Measurements from ENCODE around the gene CAPZB.

Gene CAPZB

DNA sequence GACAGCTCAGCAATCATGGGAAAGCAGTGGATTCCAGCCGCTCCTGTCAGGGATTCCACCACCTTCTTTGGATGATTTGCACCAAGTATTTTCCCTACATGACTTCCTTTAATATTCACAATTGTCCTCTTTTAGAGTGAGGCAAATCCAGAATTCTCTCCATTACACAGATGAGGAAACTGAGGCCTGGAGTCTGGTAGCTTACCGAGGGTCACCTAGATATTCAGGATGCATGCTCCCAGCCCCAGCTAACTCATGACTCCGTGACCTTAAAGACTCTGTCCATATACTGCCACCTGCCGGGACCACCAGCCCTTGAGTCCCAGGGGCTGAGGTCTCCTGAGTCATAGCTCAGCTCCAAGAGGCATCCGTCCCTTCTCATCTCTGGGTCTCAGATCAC, 80.6 kb downstream of the CAPZB start:
- DNase-seq = no peak

- DNase-seq = no peak
Measured at GRCh38 chr1:19403256-19403655, 82.1 kb downstream of the CAPZB start.

DNA sequence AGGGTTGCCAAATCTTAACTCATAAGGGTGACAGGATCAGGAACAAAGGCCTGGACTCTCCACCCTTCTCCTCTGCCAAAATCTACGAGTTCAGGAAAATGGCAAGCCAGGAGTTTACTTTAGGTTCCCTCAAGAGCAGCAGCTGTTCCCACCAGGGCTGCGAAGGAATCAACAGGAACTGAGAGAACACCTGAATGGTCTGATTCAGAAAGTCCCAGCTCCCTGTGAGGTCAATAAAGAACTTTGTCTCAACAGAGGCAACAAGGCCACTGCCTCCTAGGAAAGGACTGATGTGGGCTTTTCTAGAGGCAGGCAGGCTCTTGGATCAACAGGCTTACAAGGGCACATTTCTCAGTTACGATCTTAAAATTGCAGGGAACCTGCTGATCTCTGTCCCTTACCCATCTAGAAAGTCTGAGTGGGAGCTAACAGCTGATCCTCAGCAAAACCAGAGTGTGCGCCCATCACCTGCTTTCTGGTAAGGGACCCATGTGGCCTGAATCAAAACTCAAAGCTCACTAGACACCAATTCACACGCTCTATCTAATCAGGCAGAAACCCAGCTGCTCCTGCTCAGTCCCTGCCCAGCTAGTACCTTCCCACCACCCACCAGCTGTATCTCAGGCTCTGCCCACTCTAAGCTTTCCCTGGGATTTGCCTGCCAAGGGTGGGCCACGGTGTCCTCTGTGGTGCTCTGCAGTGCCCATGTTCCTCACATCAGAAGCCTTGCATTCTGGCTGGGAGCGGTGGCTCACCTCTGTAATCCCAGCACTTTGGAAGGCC, 83.1 kb downstream of the CAPZB start:
- no peak for DNase-seq

DNA sequence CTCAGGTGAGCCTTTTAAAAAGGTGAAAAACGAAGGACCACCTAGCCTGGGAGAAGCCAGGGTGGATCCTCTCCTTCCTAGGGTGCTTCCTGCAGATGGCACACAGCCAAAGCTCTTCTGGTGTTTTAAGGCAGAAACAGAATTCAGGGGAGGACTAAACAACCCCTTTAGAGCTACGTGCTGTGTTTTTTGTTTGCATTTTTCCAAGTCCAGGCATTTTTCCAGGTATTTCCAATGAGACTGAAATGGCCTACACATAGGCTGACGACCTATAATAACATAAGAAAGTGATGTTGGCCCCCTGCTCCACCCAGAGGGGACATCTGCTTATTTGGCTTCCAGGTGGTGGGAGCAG, 83.8 kb downstream of the CAPZB start:
- DNase-seq = no peak

DNA sequence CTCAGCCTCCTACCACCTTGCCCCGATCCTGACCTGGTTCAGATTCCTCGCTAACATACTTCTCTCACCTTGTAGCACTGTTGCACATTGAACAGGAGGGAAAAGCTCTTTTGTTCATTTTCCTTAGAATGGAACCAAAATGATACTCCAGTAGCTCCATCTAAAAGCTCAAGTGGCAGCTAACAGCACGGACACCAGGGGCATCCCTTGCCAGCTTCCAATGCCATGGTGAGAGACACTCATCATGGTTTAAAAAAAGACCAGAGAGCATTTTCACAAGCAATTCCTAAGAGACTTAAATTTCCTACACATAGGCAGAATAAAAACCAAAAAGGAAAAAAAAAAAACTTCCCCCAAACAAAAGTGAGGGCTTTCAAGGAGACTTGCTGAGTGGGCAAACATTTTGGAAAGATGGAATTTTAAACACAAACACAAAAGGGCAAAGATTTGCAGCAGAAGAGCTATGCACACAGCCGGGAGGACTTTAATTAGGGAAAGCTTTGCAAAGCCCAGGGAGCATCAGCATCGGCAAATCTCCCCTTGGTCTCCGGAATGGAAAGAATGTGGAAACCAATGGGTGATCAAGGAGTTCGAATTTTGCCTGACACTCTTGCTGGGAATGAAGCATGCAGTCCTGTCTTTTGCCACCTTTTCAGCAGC, 84.3 kb downstream of the CAPZB start:
- DNase-seq = peak; percentile 60

DNA sequence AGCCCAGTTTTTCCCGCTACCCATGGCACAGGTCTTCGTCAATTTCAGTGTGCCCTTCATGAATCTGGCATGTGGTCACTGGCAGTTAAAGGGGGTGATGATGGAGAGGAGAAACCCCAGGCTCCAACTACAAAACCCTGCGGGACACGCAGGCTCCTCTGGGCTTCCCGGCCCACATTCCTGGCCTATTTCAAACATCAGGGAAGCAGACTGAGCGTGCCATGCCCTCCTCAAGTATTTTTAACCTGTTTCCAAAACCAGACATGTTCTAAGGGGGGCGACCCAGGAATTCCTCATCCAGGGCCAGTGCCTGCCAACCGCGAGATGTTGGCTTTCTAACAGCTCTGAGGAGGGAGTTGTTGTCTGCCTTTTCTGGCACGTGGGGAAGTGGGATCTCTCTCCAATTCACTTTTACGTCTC, 85.1 kb downstream of the CAPZB start:
- DNase-seq = peak; percentile 66

GRCh38 chr1:19398309-19398760, 87.0 kb downstream of the CAPZB start:
- peak; percentile 95 for DNase-seq

- no peak for DNase-seq
Measured at GRCh38 chr1:19397217-19397945, 88.0 kb downstream of the CAPZB start.

DNA sequence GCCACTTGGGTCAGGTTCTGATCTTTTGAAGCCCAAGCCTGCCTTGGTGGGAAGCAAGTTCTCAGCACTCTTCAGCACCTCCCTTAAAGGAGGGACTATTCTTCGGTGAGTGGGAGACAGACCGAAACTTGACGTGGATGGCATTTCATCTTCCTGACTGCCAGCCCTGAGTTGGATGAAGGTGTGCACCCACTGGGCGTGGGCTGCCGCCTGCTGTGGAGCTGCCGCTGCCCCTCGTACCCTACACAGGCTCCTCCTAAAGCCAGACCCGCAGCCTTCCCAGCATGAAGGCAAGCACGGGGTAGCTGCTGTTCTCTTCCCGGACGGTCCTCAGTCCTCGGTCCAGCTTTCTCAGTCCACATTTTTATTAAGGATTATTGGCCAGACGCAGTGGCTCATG, 89.1 kb downstream of the CAPZB start:
- DNase-seq = no peak

DNA sequence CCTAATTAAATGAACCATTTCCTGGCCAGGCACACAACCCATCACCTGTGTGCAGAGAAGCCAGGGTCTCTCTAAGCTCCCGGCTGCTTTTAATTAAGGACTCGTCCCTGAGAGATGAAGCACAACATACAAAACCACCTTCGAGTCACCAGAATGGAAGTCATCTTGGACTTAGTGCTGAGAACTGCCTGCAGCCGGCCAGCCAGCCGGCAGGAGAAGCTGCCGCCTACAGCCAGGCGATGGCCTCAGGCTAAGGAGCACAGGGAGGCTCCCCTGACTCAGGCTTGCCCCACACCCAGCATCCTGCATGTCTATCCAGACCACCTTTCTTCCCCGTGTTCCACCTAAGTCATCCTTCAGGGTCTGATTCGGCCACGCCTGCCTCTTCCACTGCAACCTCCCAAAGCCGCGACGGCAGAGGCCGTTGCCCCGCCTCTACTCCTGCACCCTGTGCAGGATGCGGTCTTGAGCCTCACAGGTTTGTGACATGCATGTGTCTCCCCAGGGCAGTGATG, 89.6 kb downstream of the CAPZB start:
- DNase-seq = peak; percentile 51

GRCh38 chr1:19393046-19393445, 92.3 kb downstream of the CAPZB start:
- no peak for DNase-seq

- no peak for DNase-seq
Measured at GRCh38 chr1:19392221-19392620, 93.1 kb downstream of the CAPZB start.

DNA sequence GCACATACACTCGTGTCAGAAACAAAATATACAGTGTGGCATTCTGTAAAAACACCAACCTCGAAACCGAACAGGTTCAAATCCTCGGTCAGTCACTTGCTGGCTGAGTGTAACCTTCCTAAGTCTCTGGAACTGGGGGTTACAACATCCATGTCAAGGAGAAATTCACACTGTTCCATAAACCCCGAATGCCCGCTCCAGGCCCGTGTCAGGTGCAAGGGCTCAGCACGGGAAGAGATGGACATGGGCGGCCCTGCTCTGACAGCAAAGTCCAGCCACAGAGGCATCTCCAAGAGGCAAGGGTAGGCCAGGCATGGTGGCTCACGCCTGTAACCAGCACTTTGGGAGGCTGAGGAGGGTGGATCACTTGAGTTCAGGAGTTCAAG, 93.8 kb downstream of the CAPZB start:
- DNase-seq = no peak

DNA sequence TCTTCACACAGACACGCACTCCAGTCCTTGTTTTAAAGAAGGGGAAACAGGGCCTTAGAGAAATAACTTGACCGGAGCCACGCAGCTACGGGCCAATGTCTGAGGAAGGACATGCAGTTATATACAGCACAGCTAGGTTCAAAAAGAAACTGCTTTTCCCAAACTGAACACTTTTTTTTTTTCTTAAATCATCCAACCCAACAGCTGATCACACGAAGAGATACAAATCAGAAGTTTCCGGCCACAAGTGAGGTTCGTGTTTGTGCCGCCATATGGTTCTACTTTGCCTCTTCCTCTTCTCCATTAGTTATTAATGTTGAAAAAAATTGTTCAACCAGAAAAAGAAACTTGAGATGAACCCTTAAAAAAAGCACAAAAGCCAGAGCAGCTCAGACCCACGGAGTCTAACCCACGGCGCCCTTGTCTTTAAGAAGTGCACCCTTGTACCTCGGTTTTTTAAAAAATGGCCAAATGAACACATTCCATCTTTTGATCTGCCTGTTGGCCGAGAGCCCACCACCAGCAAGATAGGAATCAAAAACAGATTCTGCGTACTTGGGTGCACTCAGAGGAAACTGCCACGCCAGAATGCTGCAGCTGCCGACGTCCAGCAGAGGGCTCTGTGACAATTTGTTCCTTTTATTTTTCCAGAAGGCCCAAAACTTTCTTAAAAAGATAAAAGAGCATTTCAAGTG, 94.3 kb downstream of the CAPZB start:
- DNase-seq = peak; percentile 82

- DNase-seq = no peak
Measured at GRCh38 chr1:19390166-19390850, 95.0 kb downstream of the CAPZB start.

GRCh38 chr1:19388980-19389379, 96.4 kb downstream of the CAPZB start:
- DNase-seq = no peak

GRCh38 chr1:19387045-19387467, 98.3 kb downstream of the CAPZB start:
- DNase-seq = no peak

- peak; percentile 58 for DNase-seq
Measured at GRCh38 chr1:19385869-19386591, 99.3 kb downstream of the CAPZB start.

DNA sequence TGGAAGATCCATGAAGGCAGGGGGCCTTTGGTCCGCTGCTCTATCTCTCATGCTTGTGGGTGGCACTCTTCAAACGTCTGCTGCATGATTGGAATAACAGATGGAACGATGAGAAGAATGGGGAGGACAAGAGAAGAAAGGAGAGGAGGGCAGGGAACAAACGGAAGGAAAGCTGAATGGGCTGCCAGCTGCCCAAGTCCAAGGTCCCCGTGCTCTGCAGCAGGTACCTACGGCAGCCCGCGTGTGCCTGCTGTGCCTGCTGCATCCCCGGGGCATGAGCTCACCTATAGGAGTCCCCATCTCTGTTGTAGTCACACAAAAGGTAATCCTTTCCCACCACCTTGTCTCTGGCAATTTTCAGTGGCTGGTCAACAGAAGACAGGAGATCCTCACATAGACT, 100.1 kb downstream of the CAPZB start:
- no peak for DNase-seq

DNA sequence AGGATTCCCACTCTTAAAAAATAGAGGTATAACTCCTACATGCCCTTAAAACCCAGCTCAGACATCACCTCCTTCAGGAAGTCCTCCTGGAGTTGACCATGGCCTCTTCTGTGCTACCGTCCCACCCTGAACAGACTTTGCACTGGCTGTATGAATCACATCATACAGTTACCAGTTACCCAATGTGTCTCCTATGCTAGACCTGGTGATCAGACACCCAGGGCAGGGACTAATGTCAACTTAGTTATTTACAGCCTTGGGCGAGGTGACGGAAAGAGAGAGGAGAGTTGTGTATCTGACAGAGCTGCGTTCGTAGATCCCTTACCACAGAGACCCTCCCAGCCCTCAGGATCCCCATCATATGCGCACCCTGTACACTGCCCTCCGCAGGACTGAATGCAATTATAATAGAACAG, 100.6 kb downstream of the CAPZB start:
- DNase-seq = no peak

DNA sequence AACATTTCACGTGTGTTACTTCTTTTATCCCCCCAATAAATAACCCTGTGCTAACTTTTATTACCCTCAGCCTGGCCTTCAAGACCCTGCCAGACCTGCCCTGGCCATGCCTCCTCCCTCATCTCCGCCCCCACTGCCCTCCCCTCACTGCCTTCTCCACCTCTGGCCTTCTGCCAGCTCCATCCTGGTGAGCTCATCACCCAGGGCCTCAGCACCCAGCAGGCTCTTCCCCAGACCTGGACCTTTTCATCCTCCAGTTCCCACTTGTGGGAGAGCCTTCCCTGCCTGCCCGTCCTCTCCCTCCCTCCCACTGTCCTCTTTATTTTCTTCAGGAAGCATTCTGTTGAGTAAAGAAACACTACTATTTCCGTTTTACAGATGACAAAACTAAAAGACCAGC, 101.2 kb downstream of the CAPZB start:
- peak; percentile 59 for DNase-seq
